Vagina (tissue), 2 donors: ENCODE results near the gene EPC2. TPM values are rescaled to one million over a fixed set of nuclear protein-coding genes. Genes with fewer than 3 reads are reported as not detected.

ENCODE experiments used
- DNase-seq, 2 donors: peaks; one replicate each; pipeline ENCODE4 v3.0.0-alpha.2; 2017; ENCODE audit errors: extremely low spot score in 2 of 2
- H3K27ac ChIP-seq: fragments of 200-600 bp; sonication (generic); one replicate; pipeline ENCODE4 v1.5.1; 2019
- H3K27me3 ChIP-seq: fragments of 200-600 bp; sonication (generic); one replicate; pipeline ENCODE4 v1.5.1; 2019
- H3K36me3 ChIP-seq, 2 donors: fragments of 200-600 bp; sonication (generic); one replicate each; pipeline ENCODE4 v1.5.1; 2017 to 2019
- H3K4me1 ChIP-seq: fragments of 200-600 bp; sonication (generic); one replicate; pipeline ENCODE4 v1.5.1; 2019
- H3K4me3 ChIP-seq, 2 donors: fragments of 200-600 bp; sonication (generic); 1 replicate in 1 of 2; 2 replicates in 1 of 2; pipeline ENCODE4 v1.5.1; 2016 to 2019
- H3K9me3 ChIP-seq: fragments of 200-600 bp; sonication (generic); one replicate; pipeline ENCODE4 v1.5.1; 2019
- CTCF ChIP-seq, 3 experiments: fragments of 450-650 bp in 2 of 3; fragments of 200-600 bp in 1 of 3; sonication (generic) in 1 of 3; IDR thresholded peaks; one replicate each; pipeline ENCODE4 v1.5.1; 2017 to 2019; ENCODE audit warnings: antibody characterized with exemption in 3 of 3, mild to moderate bottlenecking in 2 of 3, moderate library complexity in 2 of 3
- POLR2A ChIP-seq, 2 donors: fragments of 450-650 bp; IDR thresholded peaks; one replicate each; pipeline ENCODE4 v1.6.1; 2017; ENCODE audit warnings: antibody characterized with exemption in 2 of 2, mild to moderate bottlenecking in 2 of 2, moderate library complexity in 2 of 2
- POLR2AphosphoS5 ChIP-seq, 2 donors: sonication (generic); formaldehyde crosslinking; IDR thresholded peaks; one replicate each; pipeline ENCODE4 v1.9.0; 2017; ENCODE audit warnings: antibody characterized with exemption in 2 of 2, mild to moderate bottlenecking in 2 of 2, low read depth in 1 of 2; ENCODE audit not compliant: insufficient read depth in 1 of 2
- intact Hi-C: fragments of 100-400 bp; cut with DNase I; formaldehyde crosslinking; loops from one replicate; pipeline ENCODE4 v1.15.1; 2023
- total RNA-seq: library from RNA; depleted of rRNA; stranded (reverse); fragments of >200 nt; gene quantifications from one replicate; pipeline ENCODE4 v1.2.3, GENCODE V29; 2016

Gene EPC2
- total RNA-seq, 1 donor from 2014 or later, result 31.9 TPM

GRCh38 chr2:148813603-148814065 is 169.1 kb downstream of the EPC2 start:
- Histone ChIP-seq H3K27me3 (no peaks in the 10 kb centered on the region), H3K4me3 (no peak overlapping the region), H3K9me3 (no peaks in the 10 kb centered on the region), H3K4me1 (peaks cover 24% of the 10 kb centered on the region), H3K27ac (no peak overlapping the region), H3K36me3 (no peaks in the 10 kb centered on the region)
- intact Hi-C loops, result no loop called here
- TF ChIP-seq POLR2A (IDR thresholded peaks at IDR 0.05) (no peak), POLR2AphosphoS5 (IDR thresholded peaks at IDR 0.05; ENCODE audit: insufficient read depth in 1 of 2, low read depth in 1 of 2) (no peak), CTCF (IDR thresholded peaks at IDR 0.05) (no peak)
- DNase-seq, result no peak

- H3K4me1 ChIP-seq, result peaks cover 31% of the 10 kb centered on the region
- DNase-seq, result no peak
Measured at GRCh38 chr2:148814143-148814859, 169.8 kb downstream of the EPC2 start.

GRCh38 chr2:148814860-148815419 is 170.4 kb downstream of the EPC2 start:
- intact Hi-C loops, result no loop called here
- DNase-seq, result no peak
- TF ChIP-seq POLR2A (IDR thresholded peaks at IDR 0.05) (no peak), CTCF (IDR thresholded peaks at IDR 0.05) (no peak), POLR2AphosphoS5 (IDR thresholded peaks at IDR 0.05; ENCODE audit: insufficient read depth in 1 of 2, low read depth in 1 of 2) (no peak)
- Histone ChIP-seq H3K27me3 (no peaks in the 10 kb centered on the region), H3K27ac (no peak overlapping the region), H3K36me3 (no peaks in the 10 kb centered on the region), H3K4me1 (peaks cover 35% of the 10 kb centered on the region), H3K4me3 (peak overlapping the region in 1 of 2 donors; percentile 8), H3K9me3 (no peaks in the 10 kb centered on the region)

More at GRCh38 chr2:148814143-148814859, 169.8 kb downstream of the EPC2 start:
- Histone ChIP-seq H3K4me3 (peak overlapping the region in 1 of 2 donors; percentile 8), H3K36me3 (no peaks in the 10 kb centered on the region), H3K27ac (no peak overlapping the region), H3K27me3 (no peaks in the 10 kb centered on the region), H3K9me3 (no peaks in the 10 kb centered on the region)
- TF ChIP-seq POLR2AphosphoS5 (IDR thresholded peaks at IDR 0.05; ENCODE audit: insufficient read depth in 1 of 2, low read depth in 1 of 2) (no peak), POLR2A (IDR thresholded peaks at IDR 0.05) (no peak), CTCF (IDR thresholded peaks at IDR 0.05) (no peak)
- intact Hi-C loops, result no loop called here

- H3K4me1 ChIP-seq, result peaks cover 35% of the 10 kb centered on the region
- TF ChIP-seq POLR2AphosphoS5 (IDR thresholded peaks at IDR 0.05; ENCODE audit: insufficient read depth in 1 of 2, low read depth in 1 of 2), result no peak
- no peak for TF ChIP-seq POLR2A (IDR thresholded peaks at IDR 0.05)
- TF ChIP-seq CTCF (IDR thresholded peaks at IDR 0.05), result no peak
- intact Hi-C loops, result no loop called here
Measured at GRCh38 chr2:148816176-148816575, 171.6 kb downstream of the EPC2 start.

GRCh38 chr2:148817210-148817708 is 172.7 kb downstream of the EPC2 start:
- no peaks in the 10 kb centered on the region for H3K9me3 ChIP-seq
- no peaks in the 10 kb centered on the region for H3K36me3 ChIP-seq
- no peaks in the 10 kb centered on the region for H3K27me3 ChIP-seq
- H3K4me1 ChIP-seq, result peaks cover 31% of the 10 kb centered on the region
- no peak for DNase-seq
- H3K27ac ChIP-seq, result no peak overlapping the region
- intact Hi-C loops, result no loop called here
- TF ChIP-seq POLR2AphosphoS5 (IDR thresholded peaks at IDR 0.05; ENCODE audit: insufficient read depth in 1 of 2, low read depth in 1 of 2) (peak in 1 of 2 donors; percentile 62), CTCF (IDR thresholded peaks at IDR 0.05) (no peak), POLR2A (IDR thresholded peaks at IDR 0.05) (no peak)
- H3K4me3 ChIP-seq, result peak overlapping the region in 1 of 2 donors; percentile 0

More at GRCh38 chr2:148816176-148816575, 171.6 kb downstream of the EPC2 start:
- Histone ChIP-seq H3K36me3 (no peaks in the 10 kb centered on the region), H3K9me3 (no peaks in the 10 kb centered on the region), H3K27ac (no peak overlapping the region), H3K27me3 (no peaks in the 10 kb centered on the region), H3K4me3 (no peak overlapping the region)
- no peak for DNase-seq
